ENCODE data around the gene NF2. TPM values are rescaled to one million over a fixed set of nuclear protein-coding genes. Genes with fewer than 3 reads are reported as not detected.

Gene NF2
- total RNA-seq, 1 experiment from 2014 or later: 50.9 TPM

- Mint-ChIP-seq H3K4me3 (no peak overlapping the region), H3K4me1 (no peaks in the 10 kb centered on the region), H3K36me3 (ENCODE audit: insufficient read depth in 1 of 3, low read depth in 3 of 3) (peaks cover 1 to 41% (median 18%) of the 10 kb centered on the region in 3 experiments), H3K27ac (no peak overlapping the region), H3K27me3 (ENCODE audit: low read depth) (no peaks in the 10 kb centered on the region), H3K9me3 (no peaks in the 10 kb centered on the region)
- H4K8ac ChIP-seq (replicated peaks; ENCODE audit: insufficient read length, low read depth, low read length): no peak overlapping the region
- no peak overlapping the region for H3K4ac ChIP-seq (ENCODE audit: low read depth, low read length)
- DNase-seq: no peak
- H3K56ac ChIP-seq (ENCODE audit: insufficient read length, low read depth, low read length): no peak overlapping the region
- H4K91ac ChIP-seq (ENCODE audit: insufficient read length, low read depth, low read length): no peak overlapping the region
- no CpG with 5 or more reads among the region's 8 CpGs for WGBS (ENCODE audit: extremely low coverage, insufficient read length, low lambda C conversion rate)
- H3T11ph ChIP-seq (ENCODE audit: low read length): no peak overlapping the region
- no peak overlapping the region for H3K14ac ChIP-seq (ENCODE audit: insufficient read depth, low read length)
- H3K18ac ChIP-seq (ENCODE audit: insufficient read length, low read depth, low read length): no peak overlapping the region
- H4K20me1 ChIP-seq (ENCODE audit: control insufficient read depth, insufficient read depth, insufficient read length): no peaks in the 10 kb centered on the region
- H3K27me3 ChIP-seq (ENCODE audit: insufficient read depth, low read length): no peaks in the 10 kb centered on the region
- no peaks in the 10 kb centered on the region for H3K23me2 ChIP-seq (ENCODE audit: insufficient read length, low read depth, low read length, poor library complexity, severe bottlenecking)
- no peak overlapping the region for H2BK12ac ChIP-seq (ENCODE audit: insufficient read length, low read depth, low read length)
- no peak overlapping the region for H3K23ac ChIP-seq (ENCODE audit: insufficient read length, low read depth, low read length)
- no peak overlapping the region for H3K9ac ChIP-seq (ENCODE audit: extremely low read depth, insufficient read length, low read length)
- H2BK5ac ChIP-seq (ENCODE audit: insufficient read length, low read length): no peak overlapping the region
- H2BK15ac ChIP-seq (ENCODE audit: low read depth, low read length): no peak overlapping the region
- no peaks in the 10 kb centered on the region for H3K79me2 ChIP-seq (ENCODE audit: insufficient read depth, low read length)
- H2AFZ ChIP-seq (ENCODE audit: low read length): no peak overlapping the region
- no peak overlapping the region for H4K5ac ChIP-seq (ENCODE audit: insufficient read length, low read depth, low read length)
- H3K4me2 ChIP-seq (ENCODE audit: insufficient read depth, insufficient read length, low read length): no peak overlapping the region
- H3K27ac ChIP-seq (ENCODE audit: insufficient read length, low read depth, low read length): no peak overlapping the region
- no peaks in the 10 kb centered on the region for H3K9me3 ChIP-seq (ENCODE audit: control insufficient read depth, low read depth, low read length)
- H2AK5ac ChIP-seq (ENCODE audit: insufficient read length, low read length): no peak overlapping the region
- H3K79me1 ChIP-seq (ENCODE audit: insufficient read depth, low read depth, low read length, poor library complexity, severe bottlenecking): no peaks in the 10 kb centered on the region
- H2BK120ac ChIP-seq (ENCODE audit: low read depth, low read length, poor library complexity, severe bottlenecking): no peak overlapping the region
- H3K4me1 ChIP-seq (ENCODE audit: insufficient read depth, low read length): no peaks in the 10 kb centered on the region
- no peak overlapping the region for H2BK20ac ChIP-seq (ENCODE audit: low read depth, low read length, poor library complexity, severe bottlenecking)
- no peak for TF ChIP-seq CTCF (conservative IDR thresholded peaks at IDR 0.05)
Observed at GRCh38 chr22:29665486-29665885, 62.1 kb downstream of the NF2 start.

Measured in H9 (cell line).